PC-9 (cell line): ENCODE results near the gene SENP2.

Source experiments
- CTCF ChIP-seq: fragments of 200-600 bp; sonication (generic); conservative IDR thresholded peaks from 2 replicates; pipeline ENCODE4 v1.6.1; 2017; ENCODE audit warnings: mixed run types, antibody characterized with exemption, mild to moderate bottlenecking, moderate library complexity
- EZH2 ChIP-seq: fragments of 200-600 bp; sonication (generic); IDR thresholded peaks from 2 replicates; pipeline ENCODE4 v1.8.0; 2017; ENCODE audit warnings: antibody characterized with exemption, low read depth

DNA sequence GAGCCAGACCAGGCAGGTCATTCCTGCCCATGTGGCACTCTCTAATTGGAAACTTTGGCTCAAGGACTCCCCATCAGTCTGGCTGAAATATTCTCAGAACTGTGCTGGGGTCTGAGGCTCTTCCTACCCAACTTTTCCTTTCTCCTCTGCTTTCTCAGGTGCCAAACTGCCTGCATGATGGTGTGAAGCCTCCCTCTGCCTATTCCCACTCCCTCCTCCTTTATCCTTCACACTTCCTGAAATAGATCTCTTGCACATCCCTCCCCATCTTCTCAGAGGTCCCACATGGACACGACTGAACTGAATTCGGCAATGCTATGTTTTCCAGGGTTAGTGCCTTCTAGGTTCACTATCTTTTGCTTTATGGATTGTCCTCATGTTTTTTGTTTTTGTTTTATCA lies 46.2 kb upstream of the SENP2 start:
- no peak for TF ChIP-seq CTCF
- TF ChIP-seq EZH2: no peak
